Measurements from ENCODE around the gene ASB5.

DNA sequence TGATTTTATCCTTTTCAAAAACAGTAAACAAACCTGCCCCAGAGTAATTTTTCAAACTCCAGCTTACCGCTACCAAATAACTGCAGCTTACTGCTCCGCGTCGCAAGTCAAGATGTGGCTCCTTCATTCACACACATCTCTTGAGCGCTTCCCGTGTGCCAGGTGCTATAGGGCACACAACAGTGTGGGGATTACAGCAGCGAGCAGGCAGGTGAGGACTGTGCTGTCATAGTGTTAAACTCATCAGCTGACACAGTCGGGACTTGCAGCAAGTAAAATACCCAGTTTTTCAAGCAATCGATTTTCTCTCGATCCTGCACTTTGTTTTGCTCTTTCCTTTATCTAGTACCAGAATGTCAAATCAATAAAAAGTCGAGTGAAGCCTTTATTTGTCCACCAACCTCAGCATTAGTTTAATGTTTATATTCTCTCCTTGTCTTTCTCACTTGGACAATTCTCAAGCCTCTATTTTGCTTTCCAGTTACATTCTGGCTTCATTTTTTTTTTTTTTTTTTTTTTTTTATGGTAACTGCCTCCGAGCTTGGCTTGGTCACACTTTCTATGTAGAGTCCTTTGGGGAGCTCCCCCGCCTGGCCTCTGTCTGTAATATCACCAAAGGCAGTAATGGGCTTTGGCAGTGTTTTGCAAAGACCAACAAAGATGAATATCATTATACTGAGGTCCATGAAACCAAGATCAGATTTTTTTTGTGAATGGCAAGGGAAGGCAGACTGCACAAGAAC is 8.3 kb upstream of the ASB5 start:
- TF ChIP-seq, protein P1, sequence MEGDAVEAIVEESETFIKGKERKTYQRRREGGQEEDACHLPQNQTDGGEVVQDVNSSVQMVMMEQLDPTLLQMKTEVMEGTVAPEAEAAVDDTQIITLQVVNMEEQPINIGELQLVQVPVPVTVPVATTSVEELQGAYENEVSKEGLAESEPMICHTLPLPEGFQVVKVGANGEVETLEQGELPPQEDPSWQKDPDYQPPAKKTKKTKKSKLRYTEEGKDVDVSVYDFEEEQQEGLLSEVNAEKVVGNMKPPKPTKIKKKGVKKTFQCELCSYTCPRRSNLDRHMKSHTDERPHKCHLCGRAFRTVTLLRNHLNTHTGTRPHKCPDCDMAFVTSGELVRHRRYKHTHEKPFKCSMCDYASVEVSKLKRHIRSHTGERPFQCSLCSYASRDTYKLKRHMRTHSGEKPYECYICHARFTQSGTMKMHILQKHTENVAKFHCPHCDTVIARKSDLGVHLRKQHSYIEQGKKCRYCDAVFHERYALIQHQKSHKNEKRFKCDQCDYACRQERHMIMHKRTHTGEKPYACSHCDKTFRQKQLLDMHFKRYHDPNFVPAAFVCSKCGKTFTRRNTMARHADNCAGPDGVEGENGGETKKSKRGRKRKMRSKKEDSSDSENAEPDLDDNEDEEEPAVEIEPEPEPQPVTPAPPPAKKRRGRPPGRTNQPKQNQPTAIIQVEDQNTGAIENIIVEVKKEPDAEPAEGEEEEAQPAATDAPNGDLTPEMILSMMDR (IDR thresholded peaks at IDR 0.05), result peak in 5 of 7 experiments; percentile 28 to 53 (median 40)
- no peak for TF ChIP-seq POLR2A (IDR thresholded peaks at IDR 0.05)
- TF ChIP-seq POLR2AphosphoS5 (IDR thresholded peaks at IDR 0.05), result no peak

Measured in stomach (tissue), 4 donors.